Measurements from ENCODE around the gene TBC1D8.
A peak's percentile ranks its signal among the peaks of the same experiment; 100 is the strongest.

The TBC1D8 gene

DNA sequence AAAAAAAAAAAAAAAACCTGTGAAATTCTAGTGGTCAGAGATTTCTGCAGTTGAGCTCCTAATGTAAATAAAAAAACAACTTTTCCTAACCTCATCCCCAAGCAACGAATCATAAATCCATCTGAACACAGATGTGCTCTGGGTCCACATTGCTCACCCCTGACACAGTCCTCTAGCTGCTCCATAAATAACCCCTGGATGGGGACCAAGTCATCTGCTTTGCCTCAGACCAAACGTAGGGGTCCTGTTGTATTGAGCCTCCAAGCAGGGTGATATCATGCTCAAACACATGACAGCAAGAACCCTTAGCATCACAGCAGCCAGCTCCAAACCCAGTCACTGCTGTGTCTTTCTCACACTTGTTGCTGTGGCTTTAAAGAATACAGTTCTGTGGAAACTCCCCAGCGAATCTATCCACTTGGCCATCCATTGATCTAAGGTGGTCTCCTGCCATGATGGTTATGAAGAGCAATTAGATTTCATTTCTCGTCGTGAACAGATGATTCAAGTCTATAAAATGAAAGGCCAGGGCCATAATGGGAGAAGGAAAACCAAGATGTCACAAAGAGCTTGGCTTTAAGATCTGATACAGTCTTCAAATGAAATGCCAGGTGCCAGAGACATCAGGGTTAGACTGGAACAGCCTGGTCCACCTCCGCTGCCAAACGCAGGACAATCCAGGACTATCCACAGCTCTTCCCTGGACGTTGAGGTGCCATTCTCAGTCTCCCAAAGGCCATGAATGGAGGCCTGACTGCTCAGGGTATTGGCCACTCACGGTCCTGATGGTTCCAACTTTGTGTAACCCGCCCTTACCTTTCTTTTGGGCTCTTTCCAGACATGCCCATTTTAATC, 39.0 kb downstream of the TBC1D8 start:
- no peak for DNase-seq

- DNase-seq = no peak
Measured at GRCh38 chr2:101111262-101111838, 39.8 kb downstream of the TBC1D8 start.

- peak; percentile 56 for DNase-seq
Measured at GRCh38 chr2:101109451-101110118, 41.6 kb downstream of the TBC1D8 start.

DNA sequence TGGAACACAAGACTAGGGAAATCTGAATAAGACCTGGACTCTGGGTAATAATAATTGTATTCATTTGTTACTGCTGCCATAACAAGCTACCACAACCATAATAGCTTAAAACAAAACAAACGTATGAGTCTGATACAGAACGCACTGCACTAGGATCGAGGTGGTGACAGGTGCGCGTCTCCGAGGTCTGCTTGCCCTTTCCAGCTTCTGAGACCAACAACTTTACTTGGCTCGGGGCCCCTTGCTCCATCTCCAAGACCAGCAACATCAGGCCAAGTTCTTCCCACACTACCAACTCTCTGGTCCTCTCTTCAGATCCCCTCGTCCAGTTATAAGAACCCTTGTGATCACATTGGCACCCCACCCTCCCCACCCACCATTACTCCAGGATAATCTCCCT, 42.8 kb downstream of the TBC1D8 start:
- no peak for DNase-seq

DNA sequence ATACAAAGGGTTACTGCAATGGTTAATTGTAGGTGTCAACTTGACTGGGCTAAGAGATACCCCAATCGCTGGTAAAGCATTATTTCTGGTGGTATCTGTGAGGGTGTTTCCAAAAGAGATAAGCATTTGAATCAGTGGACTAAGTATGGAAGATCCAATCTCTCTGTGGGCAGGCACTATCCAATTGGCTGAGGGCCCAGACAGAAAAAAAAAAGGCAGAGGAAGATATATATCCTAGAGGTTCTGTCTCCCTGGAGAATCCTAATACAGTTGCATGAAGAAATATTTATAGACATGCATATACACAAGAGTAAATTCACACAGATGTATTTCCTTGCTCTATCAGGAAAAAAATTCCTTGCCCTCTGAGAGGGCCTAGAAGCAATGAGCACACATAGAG, 43.9 kb downstream of the TBC1D8 start:
- no peak for DNase-seq

GRCh38 chr2:101106453-101107181, 44.6 kb downstream of the TBC1D8 start:
- DNase-seq = peak; percentile 16

DNA sequence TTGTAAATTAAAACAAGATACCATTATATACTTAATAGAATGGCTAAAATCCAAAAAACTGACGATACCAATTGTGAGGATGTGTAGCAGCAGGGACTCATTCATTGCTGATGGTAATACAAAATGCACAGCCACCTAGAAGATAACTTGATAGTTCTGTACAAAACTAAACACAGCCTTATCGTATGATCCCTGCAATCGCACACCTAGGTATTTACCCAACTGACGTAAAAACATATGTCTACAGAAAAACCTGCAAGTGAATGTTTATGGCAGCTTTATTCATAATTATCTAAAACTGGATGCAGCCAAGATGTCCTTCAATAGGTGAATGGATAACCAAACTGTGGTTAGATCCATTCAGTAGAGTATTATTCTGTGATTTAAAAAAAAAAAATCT, 45.5 kb downstream of the TBC1D8 start:
- no peak for DNase-seq

DNA sequence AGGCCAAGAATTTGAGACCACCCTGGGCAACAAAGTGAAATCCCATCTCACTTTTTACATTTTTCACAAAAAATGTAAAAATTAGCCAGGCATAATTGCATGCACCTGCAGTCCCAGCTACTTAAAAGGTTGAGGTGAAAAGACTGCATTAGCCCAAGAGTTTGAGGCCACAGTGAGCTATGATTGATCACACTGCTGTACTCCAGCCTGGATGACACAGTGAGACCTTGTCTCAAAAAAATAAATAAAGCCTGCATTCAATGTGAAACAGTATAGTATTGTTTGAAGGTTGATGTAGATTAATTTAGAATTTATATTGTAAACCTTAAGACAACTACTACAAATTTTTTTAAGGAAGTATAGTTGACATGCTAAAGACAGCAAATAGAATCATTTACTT, 53.5 kb downstream of the TBC1D8 start:
- DNase-seq = no peak

GRCh38 chr2:101096619-101097142, 54.5 kb downstream of the TBC1D8 start:
- no peak for DNase-seq

DNA sequence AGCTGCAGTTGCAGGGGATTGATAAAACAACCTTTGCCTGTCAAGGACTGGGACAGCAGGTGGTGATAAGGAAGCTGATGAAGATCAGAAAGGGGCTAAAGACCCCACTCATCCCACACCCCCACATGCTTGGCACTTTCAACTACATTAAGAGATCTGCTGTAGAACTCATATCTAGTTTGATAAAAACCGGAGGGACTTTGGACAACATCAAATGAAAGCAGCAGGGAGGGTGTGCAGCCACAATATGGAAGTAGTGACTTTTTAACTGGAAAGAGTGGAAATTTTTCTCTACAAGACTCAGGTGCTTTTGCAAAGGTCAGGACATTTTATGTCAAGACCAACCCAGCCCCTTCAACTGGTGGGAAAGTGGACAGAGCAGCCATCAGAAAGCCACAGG, 56.8 kb downstream of the TBC1D8 start:
- no peak for DNase-seq

DNA sequence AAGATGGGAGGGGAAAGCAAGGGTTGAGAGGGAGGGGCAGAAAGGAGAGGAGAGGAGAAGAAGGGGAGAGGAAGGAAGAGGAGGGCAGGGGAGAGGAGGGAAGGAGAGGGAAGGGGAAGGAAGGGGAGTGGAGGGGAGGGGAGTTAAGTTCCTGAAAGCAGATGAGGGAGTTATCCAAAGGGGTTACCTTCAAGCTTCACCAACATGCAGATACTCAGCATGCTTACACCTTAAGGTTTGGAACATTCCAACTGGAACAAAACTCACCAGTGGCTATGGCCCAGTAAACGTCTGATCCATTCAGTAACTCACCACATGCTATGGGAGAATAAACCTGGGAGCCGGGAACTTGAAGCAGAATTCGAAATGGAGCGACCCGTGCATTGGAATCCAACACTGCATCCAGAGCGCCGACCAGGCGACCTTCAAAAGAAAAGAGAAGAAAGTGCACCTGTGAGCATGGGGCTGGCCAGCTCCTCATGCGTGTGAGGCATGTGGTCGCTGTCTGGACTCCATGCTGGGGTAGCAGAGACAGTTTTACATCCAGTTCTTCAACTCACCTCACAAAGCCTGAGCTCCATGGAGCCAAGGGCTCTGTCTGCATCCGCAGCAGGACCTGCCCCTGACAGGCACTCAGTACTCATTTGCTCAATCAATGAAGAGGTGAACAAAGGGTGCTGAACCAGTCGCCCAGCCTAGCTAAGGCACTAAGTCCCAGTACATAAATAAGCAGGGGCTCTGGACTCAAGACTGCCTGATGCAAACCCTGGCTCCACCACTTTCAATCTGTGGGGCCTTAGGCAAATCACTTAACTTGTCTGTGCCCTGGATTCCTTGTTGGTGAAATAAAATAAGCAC, 61.0 kb downstream of the TBC1D8 start:
- no peak for DNase-seq

DNA sequence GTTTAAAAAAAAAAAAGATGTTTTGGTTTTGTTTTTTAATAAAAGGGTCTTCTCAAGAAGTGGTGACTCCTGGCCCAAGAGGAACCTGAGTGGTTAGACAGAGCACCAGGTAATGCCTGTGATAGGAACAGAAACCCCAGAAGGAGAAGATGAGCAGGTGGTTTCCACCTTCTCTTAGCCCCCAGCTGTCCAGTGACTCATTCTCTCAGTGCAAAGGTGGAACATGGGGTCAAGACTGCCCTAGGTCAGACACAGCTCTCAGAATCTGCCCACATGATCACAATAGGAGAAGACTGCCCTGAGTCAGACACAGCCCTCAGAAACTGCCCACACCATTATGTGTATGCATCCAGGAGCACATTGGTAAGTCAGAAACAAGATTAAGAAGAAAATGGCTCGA, 61.8 kb downstream of the TBC1D8 start:
- DNase-seq = no peak

GRCh38 chr2:101087638-101088037, 63.5 kb downstream of the TBC1D8 start:
- no peak for DNase-seq

DNA sequence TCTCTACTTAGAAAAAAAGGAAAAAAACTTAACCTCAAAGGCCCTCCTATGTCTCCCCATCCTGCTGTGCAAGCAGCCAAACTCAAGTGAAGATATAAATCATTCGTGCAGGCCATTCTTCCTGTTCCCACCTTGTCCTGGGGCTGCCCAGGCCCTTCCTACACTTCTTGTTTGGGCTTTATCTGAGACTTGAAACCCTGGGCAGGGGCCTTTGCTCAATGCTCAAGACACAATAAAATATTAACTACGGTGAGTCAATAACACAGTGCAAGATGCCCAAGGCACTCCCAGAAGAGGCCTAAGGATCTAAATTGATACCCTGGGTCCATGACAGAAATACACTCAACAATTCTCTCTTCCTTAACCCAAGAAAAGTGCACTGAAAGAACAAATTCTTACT, 67.6 kb downstream of the TBC1D8 start:
- DNase-seq = no peak

GRCh38 chr2:101082998-101083397, 68.2 kb downstream of the TBC1D8 start:
- DNase-seq = no peak

DNA sequence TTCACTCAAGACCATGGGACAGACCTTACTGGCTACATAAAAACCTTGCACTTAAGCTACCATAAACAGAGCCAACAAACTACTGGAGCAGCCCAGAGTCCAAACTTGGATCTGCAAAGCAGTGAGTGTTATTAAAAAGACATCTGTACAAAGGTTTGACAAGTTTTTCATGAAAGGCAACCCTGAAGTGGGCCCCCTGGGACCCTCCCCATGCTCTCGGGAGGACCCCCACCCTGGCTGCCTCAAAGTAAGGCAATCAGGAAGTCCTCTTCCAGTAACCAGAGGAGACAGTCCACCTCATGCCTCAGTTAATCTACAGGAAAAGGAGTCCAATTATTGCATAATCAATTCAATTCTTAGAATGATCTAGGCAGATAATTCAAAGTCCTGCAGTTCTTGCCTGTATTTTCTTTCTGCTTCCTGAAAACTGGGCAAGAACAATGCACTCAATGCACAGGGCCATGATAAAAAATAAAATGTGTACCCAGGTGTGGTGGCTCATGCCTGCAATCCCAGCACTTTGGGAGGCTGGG, 69.7 kb downstream of the TBC1D8 start:
- no peak for DNase-seq

DNA sequence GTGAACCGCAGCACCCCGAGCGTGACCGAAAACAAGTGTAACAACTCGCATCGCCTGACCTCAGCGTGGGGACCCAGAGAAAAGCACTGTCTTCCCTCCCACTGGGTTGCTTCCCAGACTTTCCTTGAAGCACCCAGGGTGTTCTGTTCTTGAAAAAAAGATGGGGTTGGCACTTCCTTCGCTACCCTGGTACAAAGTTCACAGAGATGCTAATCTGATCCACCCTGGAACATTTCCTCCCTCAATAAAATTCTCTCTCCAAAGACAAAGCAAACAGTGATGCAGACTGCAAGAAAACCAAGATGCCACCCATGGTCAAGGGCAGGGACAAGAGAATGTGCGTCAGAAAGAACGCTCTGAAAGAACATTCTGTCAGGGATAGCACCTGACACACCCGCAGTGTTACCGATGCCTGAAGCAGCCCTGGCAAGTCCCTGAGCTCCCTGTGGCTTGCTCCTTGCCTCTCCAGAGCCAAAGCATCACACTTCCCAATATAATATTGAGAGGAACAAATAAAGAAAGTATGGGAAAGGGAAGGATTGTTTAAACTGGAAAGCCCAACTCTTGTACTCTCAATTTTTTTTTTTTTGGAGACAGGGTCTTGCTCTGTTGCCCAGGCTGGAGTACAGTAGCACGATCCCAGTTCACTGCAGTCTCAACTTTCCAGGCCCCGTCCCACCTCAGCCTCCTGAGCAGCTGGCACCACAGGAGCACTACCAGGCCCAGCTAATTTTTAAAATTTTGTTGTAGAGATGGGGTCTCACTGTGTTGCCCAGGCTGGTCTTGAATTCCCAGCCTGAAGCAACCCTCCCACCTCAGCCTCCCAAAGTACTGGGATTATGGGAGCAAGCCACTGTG, 70.7 kb downstream of the TBC1D8 start:
- no peak for DNase-seq

- DNase-seq = no peak
Measured at GRCh38 chr2:101076581-101076980, 74.6 kb downstream of the TBC1D8 start.

- no peak for DNase-seq
Measured at GRCh38 chr2:101064868-101065549, 86.2 kb downstream of the TBC1D8 start.

DNA sequence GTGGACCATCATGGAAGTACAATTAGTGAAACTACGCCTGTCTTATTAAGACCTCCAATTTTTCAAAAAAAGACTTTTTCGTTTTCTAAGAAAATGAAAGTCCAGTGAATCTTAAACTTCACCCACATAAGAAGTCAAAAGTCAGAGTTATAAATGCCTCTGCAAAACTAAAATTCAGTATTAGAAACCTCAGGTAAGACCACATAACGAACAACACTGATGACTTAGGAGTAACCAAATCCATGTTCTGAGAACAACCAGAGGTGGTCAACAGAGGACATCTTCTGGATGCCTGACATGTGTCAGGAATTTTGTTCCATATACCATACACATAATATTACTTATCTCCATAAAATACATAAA, 86.7 kb downstream of the TBC1D8 start:
- no peak for DNase-seq
